Breast epithelium (tissue), 3 donors: ENCODE measurements around the gene CTRB1.

Source experiments
- POLR2A ChIP-seq: fragments of 450-650 bp; IDR thresholded peaks from one replicate; pipeline ENCODE4 v1.6.1; 2016; ENCODE audit warnings: antibody characterized with exemption, mild to moderate bottlenecking, moderate library complexity
- POLR2AphosphoS5 ChIP-seq, 3 donors: sonication (generic); formaldehyde crosslinking; IDR thresholded peaks; one replicate each; pipeline ENCODE4 v1.6.1; 2017; ENCODE audit warnings: antibody characterized with exemption in 3 of 3
- TF ChIP-seq, protein P1 (sequence below), 3 donors: fragments of 450-650 bp; IDR thresholded peaks; one replicate each; pipeline ENCODE4 v1.5.1; 2016 to 2017; ENCODE audit warnings: antibody characterized with exemption in 3 of 3, mild to moderate bottlenecking in 3 of 3, moderate library complexity in 3 of 3

- TF ChIP-seq, protein P1, sequence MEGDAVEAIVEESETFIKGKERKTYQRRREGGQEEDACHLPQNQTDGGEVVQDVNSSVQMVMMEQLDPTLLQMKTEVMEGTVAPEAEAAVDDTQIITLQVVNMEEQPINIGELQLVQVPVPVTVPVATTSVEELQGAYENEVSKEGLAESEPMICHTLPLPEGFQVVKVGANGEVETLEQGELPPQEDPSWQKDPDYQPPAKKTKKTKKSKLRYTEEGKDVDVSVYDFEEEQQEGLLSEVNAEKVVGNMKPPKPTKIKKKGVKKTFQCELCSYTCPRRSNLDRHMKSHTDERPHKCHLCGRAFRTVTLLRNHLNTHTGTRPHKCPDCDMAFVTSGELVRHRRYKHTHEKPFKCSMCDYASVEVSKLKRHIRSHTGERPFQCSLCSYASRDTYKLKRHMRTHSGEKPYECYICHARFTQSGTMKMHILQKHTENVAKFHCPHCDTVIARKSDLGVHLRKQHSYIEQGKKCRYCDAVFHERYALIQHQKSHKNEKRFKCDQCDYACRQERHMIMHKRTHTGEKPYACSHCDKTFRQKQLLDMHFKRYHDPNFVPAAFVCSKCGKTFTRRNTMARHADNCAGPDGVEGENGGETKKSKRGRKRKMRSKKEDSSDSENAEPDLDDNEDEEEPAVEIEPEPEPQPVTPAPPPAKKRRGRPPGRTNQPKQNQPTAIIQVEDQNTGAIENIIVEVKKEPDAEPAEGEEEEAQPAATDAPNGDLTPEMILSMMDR (IDR thresholded peaks at IDR 0.05): no peak
- TF ChIP-seq POLR2AphosphoS5 (IDR thresholded peaks at IDR 0.05) (no peak), POLR2A (no peak)
These were observed 44.0 kb downstream of the CTRB1 start for GRCh38 chr16:75262800-75263127.
